Stimulated activated CD4-positive, alpha-beta T cell treated with anti-CD3 and anti-CD28 coated beads, Interleukin-12 subunit alpha, Interleukin-12 subunit beta, amount 100 ng/mL, for 24 hours (primary cell): ENCODE results near the gene PRKAG3.
"Not testable (repeated sequence)": the region's sequence is repeated elsewhere in the genome, so short reads cannot be mapped to it uniquely, and the experiment has no call there.

ENCODE experiments used
- DNase-seq, 2 experiments: peaks; one replicate each; pipeline ENCODE4 v3.0.0-alpha.2; 2020; ENCODE audit warnings: low read depth in 2 of 2

PRKAG3 gene

GRCh38 chr2:218863021-218863520 lies 31.5 kb upstream of the PRKAG3 start:
- no peak for DNase-seq

DNA sequence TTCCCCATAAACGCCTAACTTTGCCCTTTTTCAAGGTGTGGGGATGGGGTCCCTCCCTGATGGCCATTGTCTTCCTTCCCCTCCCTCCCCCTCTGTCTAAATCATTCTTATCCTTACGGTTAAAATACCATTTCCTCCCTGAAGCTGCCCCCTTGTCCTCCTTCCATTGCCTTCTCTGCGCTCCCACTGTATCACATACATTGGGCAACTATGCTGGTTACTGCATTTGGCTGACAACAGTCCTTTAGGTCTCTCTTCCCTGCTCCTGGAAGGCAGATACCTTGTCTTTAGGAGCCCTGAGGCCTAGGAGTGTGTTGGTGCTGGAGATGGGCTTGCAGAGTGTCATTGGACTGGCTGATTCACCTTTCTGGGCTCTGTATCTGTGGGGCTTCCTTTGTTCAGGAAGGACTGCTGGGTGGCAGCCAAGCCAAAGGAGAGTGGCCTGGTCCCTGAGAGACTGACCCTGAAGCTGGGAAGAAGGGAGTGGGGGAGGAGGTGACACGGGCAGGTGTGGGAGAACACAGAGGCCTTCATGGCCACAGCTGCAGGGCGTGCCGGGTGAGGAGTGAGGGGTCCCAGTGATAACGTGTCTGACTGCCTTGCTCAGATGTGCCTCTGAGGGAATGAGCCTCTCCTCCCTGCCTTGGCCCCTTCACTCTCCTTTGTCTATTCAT lies 30.2 kb upstream of the PRKAG3 start:
- DNase-seq = no peak

GRCh38 chr2:218860950-218861381 lies 29.4 kb upstream of the PRKAG3 start:
- no peak for DNase-seq

DNA sequence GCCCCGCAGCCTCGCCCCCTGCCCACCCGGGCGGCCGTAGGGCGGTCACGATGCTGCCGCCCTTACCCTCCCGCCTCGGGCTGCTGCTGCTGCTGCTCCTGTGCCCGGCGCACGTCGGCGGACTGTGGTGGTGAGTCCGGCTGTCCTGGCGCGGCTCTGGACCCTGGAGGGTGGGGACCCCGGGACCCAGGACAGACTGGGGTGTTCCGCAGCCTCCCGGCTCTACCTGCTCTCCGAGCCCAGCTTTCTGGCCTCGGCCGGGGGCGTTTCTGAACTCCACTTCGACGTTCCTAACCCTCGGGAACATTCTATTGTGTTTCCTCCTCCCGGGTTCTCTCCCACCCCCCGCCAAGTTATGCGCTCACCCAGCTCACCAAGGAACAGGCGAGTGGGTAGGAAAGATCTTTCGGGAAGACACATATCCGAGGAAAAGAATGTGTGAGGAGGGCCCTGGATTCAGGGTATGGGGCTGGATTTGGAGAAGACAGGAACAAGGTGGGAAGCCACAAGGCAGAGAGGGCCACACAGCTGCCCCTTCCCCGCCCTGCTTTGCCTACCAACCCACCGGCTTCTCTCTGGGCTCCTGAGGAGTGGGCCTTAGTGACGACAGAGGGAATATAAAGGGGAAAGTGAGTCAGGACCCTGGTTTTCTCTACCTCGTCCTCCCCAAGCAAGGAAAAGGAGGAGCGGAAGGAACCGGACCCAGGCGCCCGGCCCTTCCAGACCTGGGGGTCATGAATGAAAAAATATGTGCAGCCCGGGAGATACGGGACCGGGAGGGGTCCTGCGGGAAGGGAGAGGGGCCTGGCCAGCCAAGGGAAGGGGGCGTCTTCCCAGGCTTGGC lies 28.6 kb upstream of the PRKAG3 start:
- DNase-seq = no peak

- DNase-seq = no peak
Measured at GRCh38 chr2:218859556-218859987, 28.0 kb upstream of the PRKAG3 start, which contains the start of gene WNT6. TSS of gene WNT6 (plus strand) at chr2:218859805. CDS start at chr2:218860038, 233 bp downstream.

DNA sequence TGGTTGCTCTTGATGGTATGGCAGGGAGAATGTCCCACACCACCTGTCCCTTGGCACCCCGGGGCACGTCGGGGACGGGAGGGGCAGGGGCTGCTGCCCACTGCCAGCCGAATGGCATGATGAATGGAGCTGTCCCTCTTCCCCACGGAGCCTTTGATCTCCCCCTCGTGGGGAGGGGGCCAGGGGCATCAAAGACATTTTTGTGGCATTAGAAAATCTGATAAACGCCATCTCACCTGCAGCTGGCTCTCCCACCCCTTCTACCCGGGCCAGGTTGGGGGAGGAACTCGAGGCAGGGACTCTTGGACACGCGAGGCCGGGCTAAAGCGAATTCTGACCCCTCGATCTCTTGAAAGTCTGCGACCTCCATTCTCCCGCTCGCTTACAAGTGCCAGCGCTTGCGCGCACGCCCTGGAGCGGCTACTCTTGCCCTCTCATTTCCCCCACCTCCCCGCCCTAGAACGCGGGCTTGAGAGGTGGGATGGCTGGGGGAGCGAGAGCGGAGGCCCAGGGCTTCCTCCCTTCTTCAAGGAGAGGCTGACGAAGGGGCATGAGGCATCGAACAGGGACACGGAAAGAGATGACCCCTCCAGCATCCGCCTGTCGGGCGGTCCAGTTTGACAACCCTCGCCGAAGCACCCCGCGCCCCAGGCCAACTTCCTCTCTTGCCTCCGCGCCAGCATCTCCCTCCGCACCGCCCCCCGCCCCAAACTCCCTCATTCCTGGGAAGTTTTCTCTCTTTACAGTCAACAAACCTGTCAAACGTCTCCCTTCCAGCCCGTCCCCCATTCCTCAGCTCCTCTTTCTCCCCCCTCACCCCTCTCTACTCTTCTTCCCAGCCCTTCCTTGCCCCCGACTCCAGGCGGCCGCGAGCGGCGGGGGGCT lies 27.3 kb upstream of the PRKAG3 start:
- no peak for DNase-seq

DNA sequence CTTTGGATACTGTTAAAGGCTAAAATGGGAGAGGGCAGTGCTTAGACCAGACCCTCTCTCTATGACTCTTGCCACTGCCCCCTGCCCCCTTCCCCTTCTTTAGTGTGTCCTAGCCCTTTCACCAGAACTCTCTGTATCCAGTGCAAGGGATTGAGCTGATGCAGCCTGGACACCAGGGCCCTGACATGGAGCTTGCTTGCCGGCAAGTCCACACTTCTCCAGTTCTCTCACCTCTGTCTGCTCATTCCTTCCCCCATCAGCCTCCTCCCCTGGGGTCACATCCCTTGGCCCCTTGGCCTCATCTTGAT lies 26.5 kb upstream of the PRKAG3 start:
- no peak for DNase-seq

GRCh38 chr2:218857371-218858137 lies 26.0 kb upstream of the PRKAG3 start:
- DNase-seq = no peak

GRCh38 chr2:218856896-218857243 lies 25.3 kb upstream of the PRKAG3 start:
- DNase-seq = no peak

GRCh38 chr2:218856167-218856895 lies 24.7 kb upstream of the PRKAG3 start:
- DNase-seq = no peak

- no peak for DNase-seq
Measured at GRCh38 chr2:218855305-218856166, 23.9 kb upstream of the PRKAG3 start.

- DNase-seq = no peak
Measured at GRCh38 chr2:218854860-218855259, 23.3 kb upstream of the PRKAG3 start.

- no peak for DNase-seq
Measured at GRCh38 chr2:218853766-218854165, 22.2 kb upstream of the PRKAG3 start.

DNA sequence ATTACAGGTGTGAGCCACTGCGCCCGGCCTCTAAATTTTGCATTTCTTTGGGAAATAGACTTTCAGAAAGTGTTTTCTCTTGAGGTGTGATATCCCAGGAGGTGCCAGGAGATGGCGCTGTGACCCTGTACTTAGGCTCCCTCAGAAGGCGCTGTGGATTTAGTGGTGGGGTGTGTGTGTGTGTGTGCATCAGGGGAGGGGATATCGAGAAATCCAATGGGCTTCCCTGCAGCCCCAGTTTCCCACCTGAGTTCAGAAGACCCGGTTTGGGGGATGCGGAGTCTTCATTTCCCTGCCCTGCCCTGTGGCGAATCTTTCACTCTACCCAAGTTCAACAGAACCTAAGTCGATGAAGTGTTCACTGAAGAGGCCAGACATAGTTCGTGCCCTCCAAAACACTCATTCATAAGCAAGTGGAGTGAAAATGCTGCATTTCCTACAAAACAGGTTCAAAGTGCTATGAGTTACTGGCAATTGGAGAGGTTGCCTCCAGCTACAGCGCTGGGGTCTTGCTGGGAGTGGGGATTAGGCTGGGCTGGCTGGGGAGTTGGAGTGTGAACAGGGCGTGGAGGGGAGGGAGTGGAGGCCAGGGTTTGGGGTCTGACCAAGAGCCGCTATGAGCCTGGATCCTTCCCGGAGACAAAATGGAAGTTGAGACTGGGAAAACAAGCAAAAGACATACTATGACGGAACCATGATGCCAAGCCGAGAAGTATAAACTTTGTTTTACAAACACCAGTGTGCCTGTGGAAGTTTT lies 21.5 kb upstream of the PRKAG3 start:
- DNase-seq = peak; percentile 37 to 61

GRCh38 chr2:218851286-218851685 lies 19.7 kb upstream of the PRKAG3 start:
- DNase-seq = no peak

GRCh38 chr2:218850796-218851195 lies 19.2 kb upstream of the PRKAG3 start:
- DNase-seq = no peak

GRCh38 chr2:218849721-218850120 lies 18.1 kb upstream of the PRKAG3 start:
- DNase-seq = no peak

DNA sequence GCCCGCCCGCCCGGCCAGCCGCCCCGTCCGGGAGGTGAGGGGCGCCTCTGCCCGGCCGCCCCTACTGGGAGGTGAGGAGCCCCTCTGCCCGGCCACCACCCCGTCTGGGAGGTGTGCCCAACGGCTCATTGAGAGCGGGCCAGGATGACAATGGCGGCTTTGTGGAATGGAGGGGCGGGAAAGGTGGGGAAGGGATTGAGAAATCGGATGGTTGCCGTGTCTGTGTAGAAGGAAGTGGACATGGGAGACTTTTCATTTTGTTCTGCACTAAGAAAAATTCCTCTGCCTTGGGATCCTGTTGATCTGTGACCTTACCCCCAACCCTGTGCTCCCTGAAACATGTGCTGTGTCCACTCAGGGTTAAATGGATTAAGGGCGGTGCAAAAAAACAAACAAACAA lies 15.4 kb upstream of the PRKAG3 start:
- DNase-seq = not testable (repeated sequence)

DNA sequence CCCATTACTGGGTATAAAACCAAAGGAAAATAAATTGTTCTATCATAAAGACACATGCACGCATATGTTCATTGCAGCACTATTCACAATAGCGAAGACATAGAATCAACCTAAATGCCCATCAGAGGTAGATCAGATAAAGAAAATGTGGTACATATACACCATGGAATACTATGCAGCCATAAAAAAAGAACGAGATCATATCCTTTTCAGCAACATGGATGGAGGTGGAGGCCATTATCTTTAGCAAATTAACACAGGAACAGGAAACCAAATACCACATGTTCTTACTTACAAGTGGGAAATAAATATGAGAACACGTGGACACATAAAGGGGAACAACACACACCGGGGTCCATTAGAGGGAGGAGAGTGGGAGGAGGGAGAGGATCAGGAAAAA lies 12.7 kb upstream of the PRKAG3 start:
- DNase-seq = not testable (repeated sequence)
